Measurements from ENCODE around the gene UBE2E1.
"Not testable (repeated sequence)": the region's sequence is repeated elsewhere in the genome, so short reads cannot be mapped to it uniquely, and the experiment has no call there.

The UBE2E1 gene

DNA sequence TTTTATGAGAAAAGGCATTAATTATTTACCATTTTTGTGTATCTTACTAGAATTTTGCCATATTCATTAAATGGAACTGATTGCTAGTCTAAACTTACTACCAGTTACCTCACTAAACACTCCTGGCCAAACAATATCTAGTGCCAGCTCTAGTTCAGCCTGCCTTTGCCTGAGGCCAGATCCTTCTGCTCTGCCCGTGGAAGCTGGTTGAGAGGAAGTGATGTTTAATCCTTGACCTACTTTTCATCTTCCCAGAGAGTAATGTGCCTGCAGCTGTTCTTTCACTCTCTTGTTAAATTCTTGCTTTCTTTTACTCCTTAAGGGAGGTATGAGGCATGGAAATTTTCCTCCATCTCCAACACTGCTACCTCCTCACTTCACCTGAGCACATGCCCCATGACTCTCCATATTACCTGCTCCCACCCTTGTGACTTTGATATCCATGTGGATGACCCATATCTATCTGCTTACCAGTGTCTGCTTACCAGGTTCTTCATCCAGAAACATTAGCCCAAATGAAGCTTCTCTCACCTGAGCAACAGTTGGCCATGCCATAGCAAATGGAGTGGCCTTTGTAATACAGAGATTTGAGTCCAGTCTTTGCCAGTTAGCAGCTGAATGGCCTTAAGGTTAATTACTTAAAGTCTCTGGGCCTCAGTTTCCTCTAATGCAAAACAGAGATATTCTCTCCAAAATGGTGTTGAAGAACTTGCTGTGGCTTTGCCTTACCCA, 53.4 kb downstream of the UBE2E1 start:
- DNase-seq: peak; percentile 14

DNA sequence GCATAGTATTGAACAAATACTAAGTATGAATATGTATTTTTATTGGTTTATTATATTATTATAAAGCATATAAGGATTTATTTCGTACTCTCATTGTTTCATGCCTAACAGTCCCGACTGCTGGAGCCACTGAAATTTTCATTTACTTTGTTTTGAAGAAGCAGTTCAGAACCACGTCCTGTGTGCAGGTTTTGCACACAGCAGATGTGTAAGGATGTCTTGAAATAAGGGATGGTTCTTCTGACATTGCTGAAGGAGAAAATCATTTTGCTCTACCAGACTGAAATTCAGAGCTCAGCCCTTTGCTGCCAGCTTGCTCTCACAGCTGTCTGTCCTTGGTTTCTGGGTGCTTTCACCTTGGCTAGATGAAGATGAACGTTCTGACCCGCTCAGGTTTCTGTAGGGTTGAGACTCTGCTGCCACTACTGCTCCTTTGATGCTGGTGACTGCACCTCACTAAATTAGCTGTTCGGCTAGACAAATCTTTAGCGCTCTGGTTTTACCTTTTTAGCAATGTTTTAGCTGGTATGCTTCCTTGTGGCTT, 54.2 kb downstream of the UBE2E1 start:
- no peak for DNase-seq

DNA sequence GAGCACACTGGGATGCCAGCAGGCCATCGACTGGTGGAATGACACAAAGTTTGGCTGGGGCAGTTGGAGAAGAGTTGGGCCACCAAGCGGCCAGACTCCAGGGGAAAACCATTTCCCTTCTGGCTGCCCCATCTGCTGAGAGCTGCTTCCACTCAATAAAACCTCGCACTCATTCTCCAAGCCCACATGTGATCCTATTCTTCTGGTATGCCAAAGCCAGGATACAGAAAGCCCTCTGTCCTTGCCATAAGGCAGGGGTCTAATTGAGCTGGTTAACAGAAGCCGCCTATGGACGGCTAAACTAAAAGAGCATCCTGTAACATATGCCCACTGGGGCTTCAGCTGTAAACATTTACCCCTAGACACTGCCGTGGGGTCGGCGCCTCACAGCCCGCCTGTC, 55.9 kb downstream of the UBE2E1 start:
- DNase-seq: no peak

DNA sequence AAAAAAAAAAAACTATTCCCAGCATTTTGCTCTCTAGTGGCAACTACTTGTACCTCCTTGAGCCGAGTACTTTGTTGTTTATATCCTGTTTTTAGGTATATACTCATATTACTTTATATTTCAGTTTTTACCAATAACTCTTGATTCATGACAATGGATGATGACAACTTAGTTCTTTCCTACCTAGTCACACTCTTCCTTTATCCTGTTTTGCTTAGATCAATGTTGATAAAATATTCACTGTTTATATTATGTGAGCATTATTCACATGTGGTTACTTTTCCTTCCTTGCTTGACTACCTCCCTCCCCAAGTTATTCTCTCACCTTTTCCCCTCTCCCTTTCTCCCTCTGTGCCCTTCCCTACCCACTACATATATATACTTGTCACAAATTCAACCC, 57.3 kb downstream of the UBE2E1 start:
- DNase-seq: no peak

DNA sequence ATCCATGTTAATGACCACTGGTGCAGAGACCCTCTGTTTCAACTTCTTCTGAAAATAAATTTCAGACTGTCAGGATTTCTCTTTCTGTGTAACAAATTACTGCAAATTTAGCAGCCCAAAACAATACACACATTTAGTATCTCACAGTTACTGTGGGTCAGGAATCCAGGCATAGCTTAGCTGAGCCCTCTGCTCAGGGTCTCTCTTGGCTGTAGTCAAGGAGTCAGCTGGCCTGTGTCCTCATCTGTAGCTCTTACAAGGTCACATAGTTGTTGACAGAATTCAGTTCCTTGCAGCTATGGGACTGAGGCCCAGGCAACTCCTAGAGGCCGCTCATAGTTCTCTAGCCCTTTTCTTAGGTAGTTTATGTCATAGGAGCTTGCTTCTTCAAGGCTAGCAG, 59.2 kb downstream of the UBE2E1 start:
- DNase-seq: no peak

DNA sequence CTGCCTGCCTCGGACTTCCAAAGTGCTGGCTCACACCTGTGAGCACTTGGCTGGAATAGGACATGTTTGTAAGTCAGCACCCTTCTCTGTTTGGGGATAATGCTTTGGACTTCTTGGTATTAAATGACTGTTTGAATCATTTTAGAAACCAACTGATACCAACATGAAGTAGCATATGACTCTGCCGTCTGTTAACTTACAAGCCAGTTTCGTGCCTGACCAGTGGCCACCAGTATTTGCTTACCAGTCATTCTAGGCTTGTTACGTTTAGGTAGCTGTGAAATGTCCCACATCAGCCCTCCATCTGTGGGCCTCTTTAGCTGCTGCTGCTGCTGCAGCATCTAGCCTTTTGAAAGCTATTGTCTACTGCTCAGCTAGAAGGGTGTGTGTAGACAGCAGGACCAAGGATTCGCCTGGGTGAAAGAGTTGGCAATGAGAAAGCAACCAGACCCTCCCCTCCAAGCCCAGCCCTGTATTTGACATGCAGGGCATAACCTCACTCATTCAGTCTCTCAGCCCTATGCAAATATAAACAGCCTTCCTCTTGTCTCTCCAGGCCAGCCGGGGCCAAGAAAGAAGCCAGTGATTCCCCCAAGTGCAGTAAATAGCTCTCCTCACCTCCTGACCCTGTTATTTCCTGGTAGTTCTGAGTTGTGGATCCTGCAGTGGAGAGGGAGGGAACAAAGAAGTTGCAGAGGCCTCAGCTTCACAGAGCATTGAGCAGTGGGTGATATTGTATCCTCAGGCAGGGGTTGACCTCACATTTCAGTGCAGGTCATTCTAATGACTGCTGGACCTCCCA, 60.0 kb downstream of the UBE2E1 start:
- no peak for DNase-seq

DNA sequence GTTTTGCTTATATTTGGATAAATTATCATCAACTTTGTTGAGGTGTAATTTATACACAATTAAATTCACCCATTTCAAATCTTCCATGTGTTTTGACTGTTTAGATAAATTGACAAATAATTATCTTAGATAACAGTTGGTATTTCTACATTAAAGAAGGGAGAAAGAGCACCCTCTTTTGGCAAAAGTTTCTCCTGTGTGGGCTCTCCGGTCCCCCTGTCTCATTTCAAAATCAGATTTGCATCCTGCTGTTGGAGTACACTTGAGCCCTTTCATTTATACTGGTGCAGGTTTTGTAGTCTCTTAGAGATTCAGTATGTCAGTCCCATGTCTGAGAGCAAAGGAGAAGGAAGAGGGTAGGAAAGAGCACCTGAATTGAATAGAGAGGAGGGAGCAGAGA, 61.6 kb downstream of the UBE2E1 start:
- no peak for DNase-seq

DNA sequence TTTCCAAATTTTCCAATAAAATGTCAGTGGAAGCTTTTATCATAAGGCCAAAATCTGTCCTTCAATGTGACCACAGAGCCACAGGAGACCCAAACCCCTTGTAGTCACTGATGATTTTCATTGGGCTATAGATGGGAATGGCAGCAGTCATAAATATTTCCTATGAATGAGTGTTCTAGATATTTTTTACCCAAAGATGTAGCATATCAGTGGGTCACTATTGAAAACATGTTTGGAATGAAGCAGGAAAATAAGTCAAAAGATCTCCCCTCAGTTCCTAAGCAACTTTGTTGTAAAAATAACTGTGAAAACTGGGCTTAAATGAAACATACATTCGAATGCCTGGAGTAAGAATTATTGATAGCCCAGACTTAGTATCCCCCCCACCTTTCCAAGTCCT, 62.1 kb downstream of the UBE2E1 start:
- DNase-seq: no peak

DNA sequence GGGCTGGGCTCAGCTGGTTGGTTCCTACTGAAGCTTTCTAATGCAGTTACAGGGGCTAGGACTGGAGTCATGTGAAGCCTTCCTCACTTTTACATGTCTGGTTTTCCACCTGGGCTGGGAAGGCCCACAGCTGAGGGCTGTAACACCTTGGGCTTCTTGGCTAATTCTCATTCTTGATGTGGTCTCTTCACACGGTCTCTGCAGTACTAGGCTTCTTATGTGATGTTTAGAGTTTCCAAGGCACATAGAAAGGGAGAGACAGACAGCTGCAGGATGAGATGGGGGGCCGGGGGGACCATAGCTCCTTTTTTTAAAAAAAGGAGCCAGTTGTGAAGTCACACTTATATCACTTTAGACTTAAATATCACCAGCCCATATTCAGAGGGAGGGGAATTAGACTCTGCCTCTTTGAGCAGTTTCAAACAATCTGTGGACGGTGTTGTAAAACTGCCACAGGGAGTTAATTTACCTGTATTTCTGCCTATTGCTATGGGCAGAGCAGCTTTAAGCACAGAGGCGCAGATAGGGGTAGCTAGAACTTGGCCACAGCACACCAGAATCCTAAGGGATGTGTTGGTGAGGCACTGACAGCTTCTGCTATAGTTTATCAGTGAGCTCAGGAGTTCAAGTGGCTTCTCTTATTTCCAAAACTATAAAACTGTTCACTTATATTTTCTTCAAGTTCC, 64.4 kb downstream of the UBE2E1 start:
- no peak for DNase-seq

DNA sequence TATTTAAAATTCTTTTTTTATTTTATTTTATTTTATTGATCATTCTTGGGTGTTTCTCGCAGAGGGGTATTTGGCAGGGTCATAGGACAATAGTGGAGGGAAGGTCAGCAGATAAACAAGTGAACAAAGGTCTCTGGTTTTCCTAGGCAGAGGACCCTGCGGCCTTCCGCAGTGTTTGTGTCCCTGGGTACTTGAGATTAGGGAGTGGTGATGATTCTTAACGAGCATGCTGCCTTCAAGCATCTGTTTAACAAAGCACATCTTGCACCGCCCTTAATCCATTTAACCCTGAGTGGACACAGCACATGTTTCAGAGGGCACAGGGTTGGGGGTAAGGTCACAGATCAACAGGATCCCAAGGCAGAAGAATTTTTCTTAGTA, 64.9 kb downstream of the UBE2E1 start:
- not testable (repeated sequence) for DNase-seq

DNA sequence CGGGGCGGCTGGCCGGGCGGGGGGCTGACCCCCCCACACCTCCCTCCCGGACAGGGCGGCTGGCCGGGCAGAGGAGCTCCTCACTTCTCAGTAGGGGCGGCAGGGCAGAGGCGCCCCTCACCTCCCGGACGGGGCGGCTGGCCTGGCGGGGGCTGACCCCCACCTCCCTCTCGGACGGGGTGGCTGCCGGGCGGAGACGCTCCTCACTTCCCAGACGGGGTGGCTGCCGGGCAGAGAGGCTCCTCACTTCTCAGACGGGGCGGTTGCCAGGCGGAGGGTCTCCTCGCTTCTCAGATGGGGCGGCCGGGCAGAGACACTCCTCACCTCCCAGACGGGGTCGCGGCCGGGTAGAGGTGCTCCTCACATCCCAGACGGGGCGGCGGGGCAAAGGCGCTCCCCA, 65.6 kb downstream of the UBE2E1 start:
- not testable (repeated sequence) for DNase-seq

DNA sequence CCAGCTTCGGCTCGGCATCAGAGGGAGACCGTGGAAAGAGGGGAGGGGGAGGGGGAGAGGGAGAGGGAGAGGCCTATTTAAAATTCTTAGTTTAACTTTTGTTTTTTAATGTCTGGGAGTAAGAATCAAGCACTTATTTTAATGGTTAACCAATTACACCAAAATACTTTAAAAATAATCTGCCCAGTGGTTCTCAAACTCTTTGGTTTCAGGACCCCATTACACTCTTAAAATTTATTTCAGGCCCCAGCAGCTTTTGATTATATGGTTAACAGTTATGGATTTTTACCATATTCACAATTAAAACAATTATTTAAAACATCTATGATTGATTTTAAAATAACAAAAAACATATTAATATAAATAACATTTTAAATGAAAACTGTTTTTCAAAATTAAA, 66.6 kb downstream of the UBE2E1 start:
- no peak for DNase-seq

DNA sequence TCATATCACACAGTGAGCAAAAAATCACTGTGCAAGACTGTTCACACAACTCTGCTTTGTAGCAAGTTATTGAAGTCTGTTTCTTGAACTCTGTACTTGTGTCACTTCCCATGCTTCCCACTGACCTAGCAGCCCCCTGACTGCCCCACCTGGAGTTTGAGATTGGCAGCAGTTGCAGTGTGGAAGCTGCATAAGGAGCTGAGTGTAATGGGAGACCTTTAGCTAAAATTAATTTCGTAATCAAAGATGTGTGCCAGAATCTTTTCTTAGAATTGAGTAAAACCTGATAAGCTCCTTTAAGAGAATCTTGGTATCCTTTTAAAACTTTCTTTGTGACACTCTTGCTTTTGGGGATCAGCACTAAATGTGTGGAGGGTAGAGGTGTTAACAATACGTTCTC, 68.2 kb downstream of the UBE2E1 start:
- DNase-seq: no peak

DNA sequence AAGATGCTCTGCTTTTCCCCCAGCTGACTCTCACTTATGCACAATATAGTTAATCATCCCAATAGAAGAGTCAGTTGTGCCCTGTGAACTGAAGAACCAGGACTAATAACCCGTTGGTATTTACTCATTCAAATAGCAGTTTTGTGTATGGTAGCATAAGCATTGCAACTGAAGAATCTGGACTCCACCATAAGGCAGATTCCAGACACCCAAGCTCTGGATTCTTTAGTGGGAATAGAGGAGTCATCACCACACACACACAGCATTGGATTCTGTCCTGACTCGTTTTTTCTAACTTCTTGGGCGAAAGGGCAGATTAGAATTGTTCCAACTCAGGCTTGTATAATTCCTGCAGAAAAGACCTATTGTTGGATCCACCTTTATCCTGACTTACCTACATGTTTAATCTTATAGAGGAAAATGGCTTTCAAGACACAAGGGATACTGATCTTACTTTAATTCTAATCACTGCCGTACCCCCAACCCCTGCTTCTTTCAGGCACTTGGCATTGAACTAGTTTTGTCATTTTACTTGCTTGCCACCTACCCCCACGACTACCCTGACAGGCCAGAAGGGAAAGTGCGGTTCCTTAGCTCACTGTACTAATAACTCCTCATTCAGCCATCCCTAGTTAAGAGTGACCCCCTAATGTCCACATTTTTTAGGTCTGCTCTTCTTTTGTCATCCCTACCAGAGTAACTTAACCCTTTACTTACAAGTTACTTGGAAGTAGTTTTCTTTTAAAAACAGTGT, 68.8 kb downstream of the UBE2E1 start:
- no peak for DNase-seq

DNA sequence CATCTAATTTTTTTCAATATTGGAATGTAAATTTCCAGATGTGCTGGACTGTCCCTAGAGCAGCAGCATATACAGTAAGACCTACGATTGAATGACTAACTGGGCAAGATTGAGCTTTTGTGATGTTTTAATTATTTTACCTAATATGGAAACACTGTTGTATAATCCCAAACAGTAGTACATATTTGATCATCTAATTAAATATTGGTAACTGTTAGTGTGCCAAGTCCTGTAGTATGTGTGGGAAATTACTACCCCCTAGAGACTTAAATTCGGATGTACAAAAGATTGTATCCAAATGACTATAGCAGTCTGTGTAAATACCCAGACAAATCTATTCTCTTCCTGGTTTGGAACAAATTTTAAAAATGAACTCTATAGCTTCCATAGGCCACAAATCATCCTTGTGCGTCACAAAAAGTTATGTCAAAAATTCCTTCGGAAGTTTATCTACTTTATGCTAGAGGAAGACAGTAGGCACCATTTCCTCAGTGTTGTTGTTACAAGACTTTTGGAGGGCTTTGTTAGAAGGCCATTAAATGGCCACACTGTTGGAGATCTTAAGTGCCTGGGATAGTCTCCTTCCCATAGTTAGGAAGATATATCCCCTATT, 69.5 kb downstream of the UBE2E1 start:
- no peak for DNase-seq

DNA sequence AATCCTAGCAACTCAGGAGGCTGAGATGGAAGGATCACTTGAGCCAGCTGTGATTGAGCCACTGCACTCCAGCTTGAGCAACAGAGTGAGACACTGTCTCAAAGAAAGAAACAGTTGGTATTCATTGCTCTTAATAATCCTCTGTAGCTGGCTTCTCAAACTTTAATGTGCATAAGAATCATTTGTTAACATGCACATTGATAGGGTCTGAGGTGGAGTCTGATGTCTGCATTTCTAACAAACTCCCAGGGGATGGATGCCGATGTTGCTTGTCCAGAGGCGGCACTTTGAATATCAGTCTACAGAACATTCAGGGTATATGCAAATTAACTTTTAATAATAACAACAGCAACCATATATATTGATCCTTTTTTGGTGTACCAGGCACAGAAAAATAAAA, 71.2 kb downstream of the UBE2E1 start:
- DNase-seq: no peak

DNA sequence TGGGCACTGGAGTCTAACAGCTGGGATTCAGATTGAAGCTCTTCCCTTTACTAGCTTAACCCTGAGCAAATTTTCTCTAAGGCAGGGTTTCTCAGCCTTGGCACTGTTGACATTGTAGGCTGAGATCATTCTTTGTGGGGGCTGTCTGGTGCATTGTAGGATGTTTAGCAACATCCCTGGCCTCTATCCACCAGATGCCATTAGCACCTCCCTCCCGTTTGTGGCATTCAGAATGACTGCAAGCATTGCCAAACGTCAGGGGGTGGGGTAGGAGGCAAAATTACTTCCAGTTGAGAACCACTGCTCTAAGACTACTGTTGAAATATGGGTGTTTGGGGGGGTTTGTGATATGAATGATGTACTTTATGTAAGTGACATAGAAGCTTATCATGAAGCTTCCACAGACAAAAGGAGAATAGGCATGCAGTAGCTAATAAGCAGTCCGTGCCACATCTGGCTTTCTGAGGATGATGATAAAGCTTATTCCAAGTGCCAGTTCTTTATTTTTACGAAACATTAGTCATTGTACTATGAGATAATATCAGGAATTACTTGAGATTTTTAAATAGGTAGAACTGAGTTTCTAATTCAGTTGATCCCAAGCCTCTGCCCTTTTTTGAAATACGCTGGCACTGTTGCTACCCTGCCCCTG, 71.7 kb downstream of the UBE2E1 start:
- no peak for DNase-seq

DNA sequence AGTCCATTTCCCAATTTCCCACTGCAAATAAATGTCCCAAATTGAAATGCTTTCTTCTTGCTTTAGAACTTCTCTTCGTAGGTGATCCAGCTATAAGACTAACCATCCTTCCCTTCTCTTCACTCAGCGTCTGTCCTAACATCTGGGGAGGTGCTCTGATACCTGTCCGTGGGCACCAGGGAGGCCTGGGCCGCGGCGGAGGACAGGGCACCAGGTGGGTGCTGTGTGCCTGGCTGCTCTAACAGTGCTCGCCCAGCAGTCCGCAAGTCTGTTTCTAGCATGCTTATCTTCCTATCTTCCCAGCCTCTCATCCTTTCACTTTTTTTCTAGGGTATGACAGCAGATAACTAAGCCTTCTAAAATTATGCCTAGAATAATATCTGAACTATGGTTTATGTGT, 73.7 kb downstream of the UBE2E1 start:
- no peak for DNase-seq

DNA sequence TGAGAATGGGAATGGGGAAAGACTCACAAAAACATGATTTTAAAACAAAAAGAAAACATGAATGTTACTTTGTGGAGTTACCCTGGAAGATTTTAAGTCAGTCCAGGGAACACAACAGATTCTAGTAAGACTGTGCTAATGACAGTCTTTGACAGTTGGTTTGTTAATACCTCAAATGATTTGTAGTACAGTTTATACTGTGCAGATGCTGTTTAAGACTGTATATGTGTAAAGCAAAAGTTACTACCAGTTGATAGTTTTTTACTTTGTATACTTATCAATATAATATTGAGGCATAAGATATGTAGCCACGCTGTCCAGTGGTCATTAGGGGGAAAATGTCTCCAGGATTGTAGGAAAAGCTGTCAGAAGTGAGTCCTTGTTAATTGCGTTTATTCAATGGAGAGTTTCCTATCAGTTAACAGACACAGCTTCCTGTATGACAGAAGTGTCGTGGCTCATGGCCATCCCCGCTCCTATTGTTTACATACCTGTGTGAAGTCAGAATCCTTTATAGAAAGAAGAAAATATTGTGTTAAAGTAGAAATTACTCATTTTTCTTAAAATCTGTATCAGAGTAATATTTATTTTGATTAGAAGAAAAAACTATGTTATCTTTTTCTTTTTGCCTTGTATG, 75.1 kb downstream of the UBE2E1 start:
- peak; percentile 11 for DNase-seq

DNA sequence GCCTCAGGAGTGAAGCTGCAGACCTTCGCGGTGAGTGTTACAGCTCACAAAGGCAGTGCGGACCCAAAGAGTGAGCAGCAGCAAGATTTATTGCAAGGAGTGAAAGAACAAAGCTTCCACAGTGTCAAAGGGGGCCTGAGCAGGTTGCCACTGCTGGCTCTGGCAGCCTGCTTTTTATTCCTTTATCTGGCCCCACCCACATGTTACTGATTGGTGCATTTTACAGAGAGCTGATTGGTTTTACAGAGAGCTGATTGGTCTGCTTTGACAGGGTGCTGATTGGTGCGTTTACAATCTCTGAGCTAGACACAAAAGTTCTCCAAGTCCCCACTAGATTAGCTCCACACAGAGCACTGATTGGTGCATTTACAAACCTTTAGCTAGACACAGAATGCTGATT, 76.2 kb downstream of the UBE2E1 start:
- DNase-seq: not testable (repeated sequence)

DNA sequence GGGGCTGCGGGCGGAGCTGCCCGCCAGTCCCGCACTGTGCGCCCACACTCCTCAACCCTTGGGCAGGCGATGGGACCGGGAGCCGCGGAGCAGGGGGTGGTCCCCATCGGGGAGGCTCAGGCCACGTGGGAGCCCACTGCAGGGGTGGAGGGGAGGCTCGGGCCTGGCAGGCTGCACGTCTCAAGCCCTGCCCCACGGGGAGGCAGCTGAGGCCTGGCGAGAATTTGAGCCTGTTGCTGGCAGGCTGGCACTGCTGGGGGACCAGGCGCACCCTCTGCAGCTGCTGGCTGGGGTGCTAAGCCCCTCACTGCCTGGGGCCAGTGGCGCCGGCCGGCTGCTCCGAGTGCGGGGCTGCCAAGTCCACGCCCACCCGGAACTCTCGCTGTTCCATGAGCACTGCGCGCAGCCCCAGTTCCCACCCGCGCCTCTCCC, 76.7 kb downstream of the UBE2E1 start:
- no peak for DNase-seq
